Measurements from ENCODE around the gene TAS1R3. TPM values are rescaled to one million over a fixed set of nuclear protein-coding genes. Genes with fewer than 3 reads are reported as not detected.
A peak's percentile ranks its signal among the peaks of the same experiment; 100 is the strongest.
"Not testable (repeated sequence)": the region's sequence is repeated elsewhere in the genome, so short reads cannot be mapped to it uniquely, and the experiment has no call there.

Gene TAS1R3
- total RNA-seq, 4 donors from 2014 or later, result 0.38 to 1.4 (median 0.79) TPM

- TF ChIP-seq POLR2A (IDR thresholded peaks at IDR 0.05) (no peak), CTCF (IDR thresholded peaks at IDR 0.05) (no peak)
- intact Hi-C loops (cut with DNase I; ENCODE audit: low total_unique reads), result no loop called here
- no peak overlapping the region for H3K4me3 ChIP-seq (ENCODE audit: low read depth, poor library complexity, severe bottlenecking)
- 86 to 88% methylated on average over 19 to 23 of the region's 23 CpGs for WGBS, 2 donors
- DNase-seq (ENCODE audit: low spot score in 2 of 2), result no peak
Measured at GRCh38 chr1:1314678-1315335, 16.3 kb upstream of the TAS1R3 start.

GRCh38 chr1:1315435-1315954 is 15.6 kb upstream of the TAS1R3 start:
- whole genome bisulfite sequencing, 2 donors, result 57 to 73% methylated on average over 13 to 24 of the region's 26 CpGs
- intact Hi-C loops (cut with DNase I; ENCODE audit: low total_unique reads), result no loop called here
- no peak for DNase-seq (ENCODE audit: low spot score in 2 of 2)
- H3K4me3 ChIP-seq (ENCODE audit: low read depth, poor library complexity, severe bottlenecking), result no peak overlapping the region
- TF ChIP-seq CTCF (IDR thresholded peaks at IDR 0.05) (no peak), POLR2A (IDR thresholded peaks at IDR 0.05) (no peak)

- H3K4me3 ChIP-seq (ENCODE audit: low read depth, poor library complexity, severe bottlenecking); DNase-seq (ENCODE audit: low spot score in 2 of 2); intact Hi-C loops (cut with DNase I; ENCODE audit: low total_unique reads): not testable (repeated sequence)
- WGBS, 2 donors, result 86 to 89% methylated on average over 8 of the region's 8 CpGs
Measured at GRCh38 chr1:1316199-1316598, 14.9 kb upstream of the TAS1R3 start.

DNA sequence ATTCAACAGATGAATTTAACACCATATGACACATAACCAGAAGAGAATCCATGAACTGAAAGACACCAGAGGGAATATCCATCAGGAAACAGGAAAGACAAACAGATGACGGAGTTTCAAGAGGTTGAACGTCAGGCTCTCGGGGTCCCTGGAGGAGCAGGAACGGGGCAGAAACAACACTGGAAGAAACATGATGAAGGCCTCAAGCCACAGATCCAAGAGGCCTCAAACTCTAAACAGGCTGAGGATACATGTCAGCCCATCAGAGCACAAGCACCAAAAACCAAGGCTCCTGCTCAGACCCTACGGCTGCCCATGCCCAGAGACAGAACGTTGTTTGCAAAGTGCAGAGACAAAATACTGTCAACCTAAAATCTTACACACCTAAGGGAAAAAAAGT is 13.7 kb upstream of the TAS1R3 start:
- TF ChIP-seq POLR2A (IDR thresholded peaks at IDR 0.05), result no peak
- TF ChIP-seq CTCF (IDR thresholded peaks at IDR 0.05), result no peak
- no peak overlapping the region for H3K4me3 ChIP-seq (ENCODE audit: low read depth, poor library complexity, severe bottlenecking)
- intact Hi-C loops (cut with DNase I; ENCODE audit: low total_unique reads), result no loop called here
- no peak for DNase-seq (ENCODE audit: low spot score in 2 of 2)
- 82 to 89% methylated on average over 6 of the region's 6 CpGs for WGBS, 2 donors

DNA sequence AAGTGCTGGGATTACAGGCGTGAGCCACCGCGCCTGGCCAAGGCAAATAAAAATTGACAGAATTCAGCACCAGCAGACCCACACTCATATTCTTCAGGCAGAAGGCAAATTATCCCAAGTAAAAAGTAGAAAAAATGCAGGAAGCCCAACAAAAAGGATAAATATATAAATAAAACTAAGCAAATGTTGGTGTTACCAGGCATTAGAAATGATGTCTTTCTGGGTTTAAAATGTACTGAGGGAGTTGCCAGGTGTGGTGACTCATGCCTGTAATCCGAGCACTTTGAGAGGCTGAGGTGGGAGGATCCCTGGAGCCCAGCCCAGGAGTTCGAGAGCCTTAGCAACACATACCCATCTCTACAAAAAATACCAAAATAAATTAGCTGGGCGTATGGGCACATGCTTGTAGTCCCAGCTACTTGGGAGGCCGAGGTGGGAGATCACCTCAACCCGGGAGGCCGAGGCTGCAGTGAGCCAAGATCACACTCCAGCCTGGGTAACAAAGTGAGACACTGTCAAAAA is 12.9 kb upstream of the TAS1R3 start:
- DNase-seq (ENCODE audit: low spot score in 2 of 2), result peak; percentile 85 to 94
- no peak for TF ChIP-seq CTCF (IDR thresholded peaks at IDR 0.05)
- TF ChIP-seq POLR2A (IDR thresholded peaks at IDR 0.05), result no peak

DNA sequence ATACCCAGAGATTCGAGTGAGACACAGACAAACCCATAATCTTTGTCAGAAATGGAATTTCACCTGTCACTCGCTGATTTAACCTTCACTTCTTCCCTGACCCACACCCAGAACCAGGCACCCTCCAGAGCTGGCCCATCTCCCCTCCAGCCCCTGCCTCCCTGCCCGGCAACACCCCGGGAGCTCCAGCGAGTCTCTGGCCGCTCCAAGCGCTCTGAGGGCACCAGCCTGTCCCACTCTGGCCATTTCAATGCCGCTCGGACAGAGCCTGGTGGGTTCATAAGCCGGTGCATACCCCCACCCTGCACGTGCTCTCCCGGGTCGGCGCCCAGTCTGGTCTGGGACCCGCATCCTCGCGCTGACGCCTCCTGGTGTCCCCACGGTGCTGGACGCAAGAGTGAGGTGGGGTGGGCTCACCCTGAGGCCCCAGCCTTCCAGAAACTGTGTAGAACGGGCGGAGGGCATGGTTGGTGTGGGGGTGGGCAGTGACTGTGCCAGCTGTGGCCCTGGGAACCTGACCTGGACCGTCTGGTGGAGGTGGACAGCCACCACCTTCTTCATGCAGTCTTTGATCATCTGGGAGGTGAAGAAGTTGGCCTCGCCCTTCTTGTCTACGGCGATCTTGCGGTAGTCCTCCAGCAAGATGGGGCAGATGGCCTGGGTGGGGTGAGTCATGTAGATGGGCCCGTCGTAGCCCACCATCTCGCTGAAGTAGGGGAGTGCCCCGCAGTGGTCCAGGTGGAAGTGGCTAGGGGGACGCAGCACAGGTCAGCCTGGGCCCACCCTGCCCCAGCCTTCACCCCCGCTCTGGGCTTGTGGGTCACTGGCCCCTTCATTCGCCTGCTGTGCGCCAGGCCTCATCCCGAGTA is 12.1 kb upstream of the TAS1R3 start:
- DNase-seq (ENCODE audit: low spot score in 2 of 2), result no peak
- TF ChIP-seq CTCF (IDR thresholded peaks at IDR 0.05) (no peak), POLR2A (IDR thresholded peaks at IDR 0.05) (no peak)
- 88 to 89% methylated on average over 26 to 30 of the region's 36 CpGs for WGBS, 2 donors
- intact Hi-C loops (cut with DNase I; ENCODE audit: low total_unique reads), result no loop called here
- no peak overlapping the region for H3K4me3 ChIP-seq (ENCODE audit: low read depth, poor library complexity, severe bottlenecking)

More for the DNA sequence above, 12.9 kb upstream of the TAS1R3 start:
- WGBS, 2 donors, result 40 to 50% methylated on average over 9 of the region's 9 CpGs
- H3K4me3 ChIP-seq (ENCODE audit: low read depth, poor library complexity, severe bottlenecking), result no peak overlapping the region
- intact Hi-C loops (cut with DNase I; ENCODE audit: low total_unique reads), result no loop called here

All from lower leg skin (tissue), 4 donors.